Left colon (tissue), 2 donors: ENCODE results near the gene ENOX1. TPM values are rescaled to one million over a fixed set of nuclear protein-coding genes. Genes with fewer than 3 reads are reported as not detected.

Experiments used
- ATAC-seq: fragments of 200-7000 bp; cut with Tn5 transposase; one replicate; pipeline ENCODE4 v1.9.1; 2020; ENCODE audit warnings: mild to moderate bottlenecking, moderate library complexity
- DNase-seq, 2 donors: peaks; one replicate each; pipeline ENCODE4 v3.0.0-alpha.2; 2020
- intact Hi-C, 2 donors: fragments of 100-400 bp; cut with DNase I in 1 of 2; cut with micrococcal nuclease in 1 of 2; formaldehyde crosslinking; loops; one replicate each; pipeline versions ENCODE4 v1.11.2 to v1.14.0; 2022; cut with DNase I, micrococcal nuclease
- total RNA-seq, 2 donors: library from RNA; stranded (reverse); fragmentation: NEBNext Ultra II Directional; extraction: Animal tissue kit (Norgen Biotek cat#: 25700); gene quantifications; one replicate each; pipeline ENCODE4 v1.2.1, GENCODE V29; 2021
- donor health status: DM: no; HTN: no; CAD: no.
- donor health status: DM: yes; HTN: yes; CAD: no.

ENOX1 gene
- total RNA-seq, 2 donors from 2014 or later = 0.09 to 0.87 TPM

GRCh38 chr13:43478902-43479301 lies 307.9 kb downstream of the ENOX1 start:
- ATAC-seq (no peak), DNase-seq (no peak)
- intact Hi-C loops = no loop called here

GRCh38 chr13:43478211-43478610 lies 308.6 kb downstream of the ENOX1 start:
- ATAC-seq (no peak), DNase-seq (no peak)
- intact Hi-C loops = no loop called here

DNA sequence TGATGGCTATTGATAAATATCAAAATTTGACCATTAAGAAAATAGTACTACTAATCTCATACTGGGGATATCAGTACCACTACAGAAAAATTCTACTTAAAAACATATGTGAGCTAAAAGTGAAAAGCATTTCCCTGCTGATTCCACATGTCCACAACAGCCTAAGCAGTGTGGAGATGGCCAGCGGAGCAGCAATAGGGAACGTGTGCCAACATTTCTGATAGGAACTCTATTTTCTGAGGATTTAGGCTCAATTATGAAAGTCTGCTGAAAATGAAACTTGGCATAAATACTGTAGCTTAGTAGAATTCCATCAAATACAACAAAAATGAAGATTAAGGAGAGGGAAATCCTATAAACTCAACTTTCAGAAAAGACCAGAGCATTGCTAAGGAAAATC lies 311.6 kb downstream of the ENOX1 start:
- intact Hi-C loops = no loop called here
- ATAC-seq = no peak
- DNase-seq = no peak

GRCh38 chr13:43473437-43473836 lies 313.3 kb downstream of the ENOX1 start:
- DNase-seq (no peak), ATAC-seq (no peak)
- intact Hi-C loops = no loop called here

- intact Hi-C loops = no loop called here
- DNase-seq = no peak
- no peak for ATAC-seq
These were observed 313.8 kb downstream of the ENOX1 start for GRCh38 chr13:43472980-43473379.

- intact Hi-C loops = no loop called here
- ATAC-seq (no peak), DNase-seq (no peak)
These were observed 314.4 kb downstream of the ENOX1 start for GRCh38 chr13:43472339-43472738.

- DNase-seq = no peak
- intact Hi-C loops = no loop called here
- no peak for ATAC-seq
These were observed 316.2 kb downstream of the ENOX1 start for GRCh38 chr13:43470610-43471009.

DNA sequence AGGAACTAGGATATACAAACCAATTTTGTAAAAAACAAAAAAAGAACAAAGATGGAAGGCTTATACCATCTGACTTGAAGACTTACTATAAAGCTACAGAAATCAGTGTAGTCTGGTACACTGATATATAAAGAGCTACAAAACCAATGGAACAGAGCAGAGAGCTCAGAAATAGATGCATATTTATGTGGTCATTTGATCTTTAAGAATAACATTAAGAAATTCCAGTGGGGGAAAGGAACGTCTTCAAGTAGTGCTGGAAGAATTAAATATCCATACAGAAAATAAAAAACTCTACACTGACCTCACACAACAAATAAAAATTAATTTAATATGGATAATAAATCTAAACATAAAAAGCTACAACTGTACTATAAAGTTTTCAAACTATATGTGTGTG lies 317.0 kb downstream of the ENOX1 start:
- DNase-seq (no peak), ATAC-seq (no peak)
- intact Hi-C loops = no loop called here

DNA sequence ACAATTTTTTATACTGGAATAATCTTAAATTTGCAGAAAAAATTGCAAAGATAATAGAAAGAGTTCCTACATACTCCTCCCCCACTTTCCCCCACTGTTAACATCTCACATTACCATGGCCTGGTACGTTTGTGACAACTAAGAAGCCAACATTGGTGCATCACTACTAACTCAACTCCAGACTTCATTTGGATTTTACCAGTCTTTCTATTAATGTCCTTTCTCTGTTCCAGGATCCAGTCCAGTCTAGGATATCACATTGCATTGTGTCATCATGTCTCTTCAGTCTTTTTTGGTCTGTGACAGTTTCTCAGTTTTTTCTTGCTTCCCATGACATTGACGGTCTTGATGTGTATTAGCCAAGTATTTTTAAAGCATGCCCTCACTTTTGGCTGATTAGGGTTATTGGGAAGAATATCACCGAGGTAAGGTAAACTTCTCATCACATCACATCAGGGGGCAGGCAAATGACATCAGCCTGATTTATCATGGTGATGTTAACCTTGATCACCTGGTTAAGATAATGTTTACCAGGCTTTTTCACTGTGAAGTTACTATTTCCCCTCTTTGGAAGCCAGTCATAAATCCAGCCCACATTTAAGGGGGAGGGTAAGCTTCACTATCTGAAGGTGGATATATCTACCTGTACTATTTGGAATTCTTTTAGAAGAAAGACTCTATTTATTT lies 322.1 kb downstream of the ENOX1 start:
- DNase-seq = no peak
- intact Hi-C loops = no loop called here
- no peak for ATAC-seq

DNA sequence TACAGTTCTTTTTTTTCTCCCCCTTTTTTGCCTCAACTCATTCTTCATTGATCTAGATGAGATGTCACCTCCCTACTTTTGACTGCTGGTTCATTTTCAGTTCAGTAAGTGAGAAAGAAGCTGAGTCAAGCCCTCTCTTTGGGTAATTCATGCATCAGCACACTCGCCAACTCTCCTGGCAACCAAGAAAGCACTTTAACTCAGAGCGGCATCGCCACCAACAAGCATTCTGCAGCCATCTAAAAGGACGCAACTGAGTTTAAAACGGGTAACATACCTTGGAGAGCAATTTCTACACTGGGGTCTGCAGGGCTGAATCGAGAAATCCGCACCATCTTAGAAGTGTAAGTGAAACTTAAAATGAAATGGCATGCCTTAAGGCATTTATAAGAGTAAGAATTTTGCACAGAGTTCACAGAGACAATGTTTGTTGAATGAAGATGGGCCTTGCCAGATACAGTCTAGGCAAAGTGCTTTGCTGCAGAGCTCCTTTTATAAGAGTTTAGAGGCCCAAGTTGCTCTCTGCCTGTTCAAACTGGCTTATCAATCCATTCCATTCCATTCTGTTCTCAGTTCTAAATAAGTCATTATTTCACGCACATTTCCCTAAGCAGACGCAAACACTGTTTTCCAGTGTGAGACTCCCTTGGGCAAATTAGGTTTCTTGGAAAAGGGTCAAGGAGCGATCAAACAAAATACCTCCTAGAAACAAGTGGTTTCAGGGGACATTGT lies 338.0 kb downstream of the ENOX1 start:
- intact Hi-C loops = no loop called here
- ATAC-seq = no peak
- no peak for DNase-seq

DNA sequence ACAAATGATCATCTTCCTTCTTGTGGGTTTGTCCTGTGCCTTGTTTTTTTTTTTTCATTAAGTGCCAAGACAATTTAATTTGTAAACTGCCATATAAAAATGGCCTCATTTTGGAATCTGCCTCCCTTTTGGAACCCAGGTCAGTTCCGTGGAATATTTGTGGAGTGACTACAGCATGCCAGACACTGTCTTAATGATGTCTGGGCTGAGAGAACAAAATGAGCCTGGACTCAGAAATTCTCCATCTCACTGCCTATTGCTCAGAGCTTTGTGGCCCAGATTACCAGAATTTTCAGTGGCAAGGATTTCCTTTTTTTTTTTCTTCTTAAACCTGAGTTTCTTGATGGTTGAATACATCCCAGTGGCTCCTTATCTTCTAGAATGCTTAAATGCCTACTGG lies 340.6 kb downstream of the ENOX1 start:
- intact Hi-C loops = no loop called here
- ATAC-seq (no peak), DNase-seq (no peak)

GRCh38 chr13:43445668-43446067 lies 341.1 kb downstream of the ENOX1 start:
- no peak for DNase-seq
- no peak for ATAC-seq
- intact Hi-C loops = no loop called here

GRCh38 chr13:43444081-43444480 lies 342.7 kb downstream of the ENOX1 start:
- DNase-seq (no peak), ATAC-seq (no peak)
- intact Hi-C loops = no loop called here

- ATAC-seq (no peak), DNase-seq (no peak)
- intact Hi-C loops = no loop called here
These were observed 344.8 kb downstream of the ENOX1 start for GRCh38 chr13:43441899-43442499.

DNA sequence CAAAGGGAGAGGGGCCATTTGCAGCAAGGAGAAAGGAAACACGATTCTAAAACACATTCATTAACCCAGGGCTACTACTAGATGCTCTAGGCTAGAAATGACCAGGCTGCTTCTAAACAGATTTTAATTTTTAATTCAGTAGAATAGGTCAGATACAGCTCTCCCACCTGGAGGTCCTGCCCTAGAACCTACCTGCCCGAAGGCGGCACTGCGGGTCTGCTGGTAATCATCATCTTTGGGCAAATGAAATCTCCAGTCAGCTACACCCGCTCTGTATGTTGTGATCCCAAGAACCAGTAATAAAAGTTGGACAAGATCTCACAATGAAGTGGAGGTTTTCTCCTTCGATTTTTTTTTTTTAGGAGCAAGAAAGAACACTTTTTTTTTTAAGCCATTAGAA lies 345.3 kb downstream of the ENOX1 start:
- DNase-seq = no peak
- intact Hi-C loops = no loop called here
- ATAC-seq = no peak

DNA sequence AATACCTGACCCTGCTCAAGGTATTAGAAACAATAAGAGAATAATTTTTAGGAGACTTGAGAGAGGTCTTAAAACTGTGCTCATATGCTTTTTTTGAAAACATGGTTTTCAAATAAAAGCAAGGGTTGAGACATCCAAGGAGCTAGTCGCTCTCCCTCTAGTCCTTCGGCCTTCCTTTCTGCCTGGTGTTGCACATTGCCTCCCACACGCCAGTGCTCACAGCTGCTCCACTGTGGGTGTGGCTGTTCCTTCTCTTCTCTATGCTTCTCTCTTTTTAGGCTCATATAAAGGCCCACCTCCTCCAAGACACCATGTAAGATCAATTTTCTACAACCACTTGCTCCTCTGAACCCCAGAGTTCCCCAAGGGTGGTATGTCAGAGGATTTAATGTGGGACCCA lies 352.6 kb downstream of the ENOX1 start:
- DNase-seq = no peak
- intact Hi-C loops = no loop called here
- ATAC-seq = no peak

DNA sequence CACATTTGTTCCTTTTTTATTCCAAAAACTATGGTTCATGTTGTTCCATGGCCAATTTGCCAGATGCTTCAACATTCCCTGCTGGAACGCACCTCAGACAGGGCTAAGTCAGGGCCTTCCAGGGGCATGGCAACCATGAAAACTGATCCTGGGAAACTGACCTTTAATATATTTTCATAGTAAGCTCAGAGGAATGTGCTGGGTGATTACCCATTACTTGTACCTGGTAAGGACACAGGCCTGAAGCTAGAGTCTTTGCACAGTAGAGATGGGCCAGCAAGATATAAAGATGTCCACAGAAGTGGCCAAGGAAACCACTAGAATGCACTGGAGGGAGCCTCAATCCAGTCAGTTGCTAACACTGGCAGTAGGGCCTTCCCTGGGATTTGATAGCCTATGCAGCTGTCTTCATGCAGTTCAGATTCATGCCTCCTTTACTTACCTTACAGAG lies 353.1 kb downstream of the ENOX1 start:
- ATAC-seq (no peak), DNase-seq (no peak)
- intact Hi-C loops = no loop called here

- intact Hi-C loops = no loop called here
- ATAC-seq = no peak
- no peak for DNase-seq
These were observed 353.8 kb downstream of the ENOX1 start for GRCh38 chr13:43432958-43433357.

DNA sequence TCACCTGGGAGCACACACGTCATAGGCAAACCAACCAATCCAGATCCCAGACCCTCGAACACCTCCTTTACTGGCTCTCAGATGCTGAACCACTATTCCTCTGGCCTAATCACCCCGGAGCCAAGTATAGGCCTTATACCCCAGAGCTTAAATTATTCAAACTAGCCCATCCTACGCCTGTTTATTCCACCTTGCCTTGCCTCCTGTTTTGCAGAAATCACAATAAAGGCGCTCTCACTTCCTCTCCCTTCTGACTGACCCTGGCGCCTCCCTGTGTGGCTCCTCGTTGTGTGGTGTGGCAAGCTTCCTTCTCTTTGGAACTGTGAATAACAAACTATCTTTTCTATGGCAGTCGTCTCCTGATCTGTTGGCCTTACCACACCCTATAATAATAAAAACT lies 354.9 kb downstream of the ENOX1 start:
- intact Hi-C loops = no loop called here
- no peak for DNase-seq
- ATAC-seq = no peak

DNA sequence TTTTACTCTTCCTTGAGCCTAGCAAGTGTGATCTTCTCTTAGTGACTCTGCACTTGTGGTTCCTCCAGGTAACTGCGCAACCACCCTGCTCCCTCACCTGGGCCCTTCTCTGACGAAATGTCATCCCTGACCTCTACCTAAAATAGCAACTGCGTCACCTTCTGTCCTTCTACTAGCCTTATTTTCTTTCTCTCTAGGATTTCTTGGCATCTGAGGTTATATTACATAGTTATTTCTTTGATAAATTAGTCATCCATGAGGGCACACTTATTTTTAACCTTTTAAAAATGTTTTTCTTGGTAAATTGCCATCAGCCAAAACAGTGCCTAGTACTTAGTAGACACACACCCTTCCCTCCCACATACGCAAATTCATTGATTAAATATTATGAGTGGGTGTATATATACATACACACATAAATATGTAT lies 355.5 kb downstream of the ENOX1 start:
- intact Hi-C loops = no loop called here
- no peak for DNase-seq
- ATAC-seq = no peak
